KMS-11 (cell line): ENCODE results near the gene ASCC2.

ENCODE experiments used
- H2AFZ ChIP-seq: fragments of 200-600 bp; sonication (generic); 2 replicates; pipeline ENCODE4 v1.6.1; 2016; ENCODE audit warnings: antibody characterized with exemption, mixed run types, low read depth
- H3K27ac ChIP-seq: fragments of 200-600 bp; sonication (generic); 2 replicates; pipeline ENCODE4 v1.6.1; 2016; ENCODE audit warnings: mild to moderate bottlenecking, mixed run types
- H3K27me3 ChIP-seq: fragments of 200-600 bp; sonication (generic); 2 replicates; pipeline ENCODE4 v1.6.1; 2017; ENCODE audit warnings: mild to moderate bottlenecking, low read depth, mixed run types, moderate library complexity; ENCODE audit not compliant: insufficient read depth
- H3K36me3 ChIP-seq: fragments of 200-600 bp; sonication (generic); 2 replicates; pipeline ENCODE4 v1.6.1; 2017; ENCODE audit warnings: mild to moderate bottlenecking, mixed run types; ENCODE audit not compliant: insufficient read depth
- H3K4me1 ChIP-seq: fragments of 200-600 bp; sonication (generic); 2 replicates; pipeline ENCODE4 v1.6.1; 2016; ENCODE audit warnings: mild to moderate bottlenecking, low read depth, mixed run types; ENCODE audit not compliant: poor library complexity, severe bottlenecking
- H3K4me2 ChIP-seq: fragments of 200-600 bp; sonication (generic); 2 replicates; pipeline ENCODE4 v1.7.0; 2016; ENCODE audit warnings: mild to moderate bottlenecking, mixed run types
- H3K4me3 ChIP-seq: fragments of 200-600 bp; sonication (generic); IDR thresholded peaks from 2 replicates; pipeline ENCODE4 v1.6.1; 2017; ENCODE audit warnings: low read depth, low read length, mixed read lengths; ENCODE audit not compliant: insufficient read depth
- H3K79me2 ChIP-seq: fragments of 200-600 bp; sonication (generic); 2 replicates; pipeline ENCODE4 v1.6.1; 2016; ENCODE audit warnings: low read depth, mixed run types; ENCODE audit not compliant: insufficient read depth
- H3K9ac ChIP-seq: fragments of 200-600 bp; sonication (generic); 2 replicates; pipeline ENCODE4 v1.6.1; 2016; ENCODE audit warnings: mild to moderate bottlenecking, mixed run types
- H4K20me1 ChIP-seq: fragments of 200-600 bp; sonication (generic); 2 replicates; pipeline ENCODE4 v1.6.1; 2016; ENCODE audit warnings: mild to moderate bottlenecking, mixed run types; ENCODE audit not compliant: insufficient read depth
- TF ChIP-seq, protein P1 (sequence below): fragments of 200-600 bp; sonication (generic); conservative IDR thresholded peaks from 2 replicates; pipeline ENCODE4 v1.6.1; 2017; ENCODE audit warnings: low read depth, mild to moderate bottlenecking, antibody characterized with exemption, low read length, moderate library complexity, mixed read lengths

Gene ASCC2

GRCh38 chr22:29819501-29819900, 18.6 kb downstream of the ASCC2 start:
- no peak overlapping the region for H3K9ac ChIP-seq
- H3K4me1 ChIP-seq: no peaks in the 10 kb centered on the region
- H3K36me3 ChIP-seq: no peaks in the 10 kb centered on the region
- no peak overlapping the region for H3K4me3 ChIP-seq
- no peaks in the 10 kb centered on the region for H3K79me2 ChIP-seq
- no peak overlapping the region for H3K27ac ChIP-seq
- H2AFZ ChIP-seq: no peak overlapping the region
- TF ChIP-seq, protein P1, sequence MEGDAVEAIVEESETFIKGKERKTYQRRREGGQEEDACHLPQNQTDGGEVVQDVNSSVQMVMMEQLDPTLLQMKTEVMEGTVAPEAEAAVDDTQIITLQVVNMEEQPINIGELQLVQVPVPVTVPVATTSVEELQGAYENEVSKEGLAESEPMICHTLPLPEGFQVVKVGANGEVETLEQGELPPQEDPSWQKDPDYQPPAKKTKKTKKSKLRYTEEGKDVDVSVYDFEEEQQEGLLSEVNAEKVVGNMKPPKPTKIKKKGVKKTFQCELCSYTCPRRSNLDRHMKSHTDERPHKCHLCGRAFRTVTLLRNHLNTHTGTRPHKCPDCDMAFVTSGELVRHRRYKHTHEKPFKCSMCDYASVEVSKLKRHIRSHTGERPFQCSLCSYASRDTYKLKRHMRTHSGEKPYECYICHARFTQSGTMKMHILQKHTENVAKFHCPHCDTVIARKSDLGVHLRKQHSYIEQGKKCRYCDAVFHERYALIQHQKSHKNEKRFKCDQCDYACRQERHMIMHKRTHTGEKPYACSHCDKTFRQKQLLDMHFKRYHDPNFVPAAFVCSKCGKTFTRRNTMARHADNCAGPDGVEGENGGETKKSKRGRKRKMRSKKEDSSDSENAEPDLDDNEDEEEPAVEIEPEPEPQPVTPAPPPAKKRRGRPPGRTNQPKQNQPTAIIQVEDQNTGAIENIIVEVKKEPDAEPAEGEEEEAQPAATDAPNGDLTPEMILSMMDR: no peak
- no peaks in the 10 kb centered on the region for H3K27me3 ChIP-seq
- H4K20me1 ChIP-seq: no peaks in the 10 kb centered on the region
- H3K4me2 ChIP-seq: no peak overlapping the region

GRCh38 chr22:29817724-29818123, 20.4 kb downstream of the ASCC2 start:
- no peaks in the 10 kb centered on the region for H3K27me3 ChIP-seq
- TF ChIP-seq, protein P1: no peak

GRCh38 chr22:29816980-29817379, 21.1 kb downstream of the ASCC2 start:
- Histone ChIP-seq H3K4me1 (no peaks in the 10 kb centered on the region), H3K79me2 (no peaks in the 10 kb centered on the region), H4K20me1 (no peaks in the 10 kb centered on the region), H2AFZ (no peak overlapping the region), H3K27ac (no peak overlapping the region), H3K36me3 (no peaks in the 10 kb centered on the region), H3K4me3 (no peak overlapping the region), H3K4me2 (no peak overlapping the region), H3K9ac (no peak overlapping the region), H3K27me3 (no peaks in the 10 kb centered on the region)
- TF ChIP-seq, protein P1: no peak

More at GRCh38 chr22:29817724-29818123, 20.4 kb downstream of the ASCC2 start:
- Histone ChIP-seq H3K4me3 (no peak overlapping the region), H4K20me1 (no peaks in the 10 kb centered on the region), H3K27ac (no peak overlapping the region), H3K36me3 (no peaks in the 10 kb centered on the region), H3K79me2 (no peaks in the 10 kb centered on the region), H3K9ac (no peak overlapping the region), H3K4me2 (no peak overlapping the region), H3K4me1 (no peaks in the 10 kb centered on the region), H2AFZ (no peak overlapping the region)

- no peaks in the 10 kb centered on the region for H3K27me3 ChIP-seq
- H3K27ac ChIP-seq: no peak overlapping the region
- H3K4me1 ChIP-seq: no peaks in the 10 kb centered on the region
- no peak overlapping the region for H3K9ac ChIP-seq
- no peak overlapping the region for H3K4me3 ChIP-seq
- H3K4me2 ChIP-seq: no peak overlapping the region
- H3K79me2 ChIP-seq: no peaks in the 10 kb centered on the region
- H4K20me1 ChIP-seq: no peaks in the 10 kb centered on the region
- H3K36me3 ChIP-seq: no peaks in the 10 kb centered on the region
- H2AFZ ChIP-seq: no peak overlapping the region
- TF ChIP-seq, protein P1: no peak
These were observed 21.5 kb downstream of the ASCC2 start for GRCh38 chr22:29816539-29816938.

- no peak overlapping the region for H3K27ac ChIP-seq
- H3K4me3 ChIP-seq: no peak overlapping the region
- H3K4me1 ChIP-seq: no peaks in the 10 kb centered on the region
- H3K36me3 ChIP-seq: no peaks in the 10 kb centered on the region
- no peaks in the 10 kb centered on the region for H4K20me1 ChIP-seq
- H2AFZ ChIP-seq: no peak overlapping the region
- H3K4me2 ChIP-seq: no peak overlapping the region
- H3K27me3 ChIP-seq: no peaks in the 10 kb centered on the region
- TF ChIP-seq, protein P1: no peak
- H3K79me2 ChIP-seq: no peaks in the 10 kb centered on the region
- H3K9ac ChIP-seq: no peak overlapping the region
These were observed 21.9 kb downstream of the ASCC2 start for GRCh38 chr22:29816128-29816527.
